ENCODE results near the gene B3GNT9.

The B3GNT9 gene, protein sequence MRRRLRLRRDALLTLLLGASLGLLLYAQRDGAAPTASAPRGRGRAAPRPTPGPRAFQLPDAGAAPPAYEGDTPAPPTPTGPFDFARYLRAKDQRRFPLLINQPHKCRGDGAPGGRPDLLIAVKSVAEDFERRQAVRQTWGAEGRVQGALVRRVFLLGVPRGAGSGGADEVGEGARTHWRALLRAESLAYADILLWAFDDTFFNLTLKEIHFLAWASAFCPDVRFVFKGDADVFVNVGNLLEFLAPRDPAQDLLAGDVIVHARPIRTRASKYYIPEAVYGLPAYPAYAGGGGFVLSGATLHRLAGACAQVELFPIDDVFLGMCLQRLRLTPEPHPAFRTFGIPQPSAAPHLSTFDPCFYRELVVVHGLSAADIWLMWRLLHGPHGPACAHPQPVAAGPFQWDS

DNA sequence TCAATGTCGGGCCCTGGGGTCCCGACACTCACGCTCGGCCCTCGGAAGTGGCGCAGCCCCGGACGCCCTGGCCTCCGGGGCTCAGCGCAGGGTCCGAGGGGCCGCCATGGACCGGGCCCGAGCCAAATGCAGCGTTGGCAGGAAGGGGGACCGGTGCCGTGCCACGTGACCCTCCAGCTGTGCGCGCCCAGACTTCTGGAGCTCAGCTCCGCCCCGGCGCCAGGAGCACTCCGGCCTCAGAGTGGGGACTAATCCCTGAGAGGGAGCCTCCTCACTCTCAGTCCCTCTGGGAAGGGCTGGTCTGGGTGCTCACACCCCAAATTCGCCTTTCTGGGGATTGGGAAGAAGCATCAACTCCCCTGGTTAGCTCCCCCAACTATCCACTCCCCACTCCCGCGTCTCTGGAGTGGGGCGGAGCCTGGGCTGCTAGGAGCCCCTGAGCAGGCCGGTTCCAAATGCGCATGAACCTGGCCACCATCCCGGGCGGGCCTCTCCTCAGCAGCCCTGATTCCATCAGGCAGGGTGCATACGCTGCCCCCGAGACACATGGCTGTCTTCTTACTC lies at the start of gene B3GNT9:
B3GNT9 (minus strand) TSS at position 166 of the 564 bp plus-strand sequence. CDS start 513 bp downstream, outside the sequence.
- peak; percentile 38 to 60 (median 47) for DNase-seq

DNA sequence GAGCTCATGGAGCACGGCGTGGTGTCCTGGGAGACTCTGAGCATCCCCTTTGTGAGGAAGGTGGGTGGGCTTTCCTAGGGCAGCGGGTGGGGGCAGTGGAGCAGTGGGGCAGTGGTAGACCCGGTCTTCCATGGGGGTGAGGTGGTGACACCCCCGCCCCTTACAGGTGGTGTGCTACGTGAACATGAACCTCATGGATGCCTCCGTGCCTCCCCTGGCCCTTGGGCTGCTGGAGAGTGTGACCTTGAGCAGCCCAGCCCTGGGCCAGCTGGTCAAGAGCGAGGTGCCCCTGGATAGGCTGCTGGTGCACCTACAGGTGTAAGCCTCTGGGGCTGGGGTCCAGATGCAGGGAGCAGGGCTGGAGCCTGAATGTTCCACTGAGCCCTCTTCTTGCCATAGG lies 49.7 kb upstream of the B3GNT9 start:
- no peak for DNase-seq

DNA sequence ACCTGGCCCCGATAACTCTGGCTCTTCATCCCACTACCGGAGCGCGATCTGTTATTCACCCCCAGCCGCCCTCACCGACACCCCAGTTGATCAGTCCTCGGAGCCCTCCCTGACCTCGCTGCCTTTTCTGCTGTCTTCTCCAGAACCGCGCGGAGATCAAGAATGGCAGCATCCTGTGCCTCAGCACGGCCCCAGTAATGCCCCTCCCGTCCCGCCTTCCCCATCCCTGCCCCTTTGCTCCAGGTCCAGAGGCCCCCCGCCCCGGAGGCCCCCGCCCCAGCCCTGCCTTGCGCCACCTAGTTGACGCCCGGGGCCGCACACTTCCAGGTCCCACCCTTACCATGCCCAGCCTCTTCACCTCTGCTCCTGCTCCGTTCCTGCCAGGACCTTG lies 49.0 kb upstream of the B3GNT9 start:
- no peak for DNase-seq

DNA sequence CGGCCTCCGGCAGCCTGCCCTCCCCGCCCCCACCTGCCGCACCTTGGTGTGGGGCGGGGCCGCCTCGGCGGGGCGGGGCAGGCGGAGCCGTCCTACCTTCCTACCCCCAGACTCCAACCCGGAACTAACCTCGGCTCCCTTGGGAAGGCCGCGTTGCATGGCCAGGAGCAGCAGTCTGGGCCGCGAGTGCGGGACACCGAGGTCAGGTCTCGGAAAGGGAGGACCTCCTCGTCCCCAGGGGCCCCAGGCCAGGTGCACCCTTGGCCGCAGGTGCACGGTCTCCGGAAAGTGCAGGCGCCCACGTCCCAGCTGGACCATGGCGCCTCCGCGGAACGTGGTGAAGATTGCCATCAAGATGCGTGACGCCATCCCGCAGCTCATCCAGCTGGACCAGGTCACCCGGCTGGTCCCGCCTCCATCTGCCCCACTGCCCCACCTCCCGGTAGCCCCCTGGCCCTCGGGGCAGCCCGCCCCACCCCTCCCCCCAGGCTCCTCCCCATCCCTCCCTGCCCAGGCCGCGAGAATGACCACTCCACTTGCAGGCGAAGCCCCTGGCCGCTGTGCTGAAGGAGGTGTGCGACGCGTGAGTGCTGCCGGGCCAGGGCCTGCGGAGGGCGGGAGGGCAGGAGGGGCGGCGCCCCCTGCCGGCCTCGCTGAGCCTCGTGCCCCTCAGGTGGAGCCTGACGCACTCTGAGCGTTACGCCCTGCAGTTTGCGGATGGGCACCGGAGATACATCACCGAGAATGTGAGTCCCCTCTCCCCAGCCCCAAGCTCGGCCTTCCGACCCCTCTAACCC lies 48.4 kb upstream of the B3GNT9 start, which contains the start of gene ELMO3:
ELMO3 (plus strand) TSS at position 121 of the 797 bp plus-strand sequence; CDS start at position 317, 196 bp downstream.
- DNase-seq: peak; percentile 16 to 39 (median 18)

DNA sequence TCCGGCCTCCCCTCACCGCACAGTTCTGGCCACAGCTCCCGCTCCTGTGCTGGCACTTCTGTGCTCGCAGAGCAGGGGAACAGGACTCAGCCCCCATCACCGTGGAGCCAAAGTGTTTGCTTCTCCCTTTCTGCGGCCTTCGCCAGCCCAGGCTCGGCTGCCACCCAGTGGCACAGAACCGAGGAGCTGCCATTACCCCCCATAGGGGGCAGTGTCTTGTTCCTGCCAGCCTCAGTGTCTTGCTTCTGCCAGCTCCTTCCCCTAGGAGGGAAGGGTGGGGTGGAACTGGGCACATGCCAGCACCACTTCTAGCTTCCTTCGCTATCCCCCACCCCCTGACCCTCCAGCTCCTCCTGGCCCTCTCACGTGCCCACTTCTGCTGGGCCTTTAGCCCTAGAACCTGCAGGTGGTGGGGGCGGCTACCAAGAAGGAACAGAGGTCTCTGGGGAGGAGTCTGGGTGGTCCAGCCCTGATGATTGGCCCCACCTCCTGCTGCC lies 47.5 kb upstream of the B3GNT9 start:
- peak in 2 of 3 experiments; percentile 12 to 33 for DNase-seq

DNA sequence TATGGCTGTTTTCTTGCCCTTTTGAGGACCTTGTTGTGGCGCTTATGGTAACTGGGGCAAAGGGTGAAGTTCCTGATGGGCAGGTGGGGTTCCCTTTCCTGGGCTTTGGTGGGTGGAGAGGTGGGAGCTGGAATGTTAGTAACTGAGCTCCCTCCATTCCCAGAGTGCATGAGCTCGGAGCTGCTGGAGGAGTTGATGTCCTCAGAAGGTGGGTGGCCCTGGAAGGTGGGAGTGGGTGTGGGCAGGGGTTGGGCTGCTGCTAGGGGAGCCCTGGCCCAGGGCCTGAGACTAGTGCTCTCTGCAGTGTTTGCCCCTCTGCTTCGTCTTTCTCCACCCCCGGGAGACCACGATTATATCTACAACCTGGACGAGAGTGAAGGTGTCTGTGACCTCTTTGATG lies 46.9 kb upstream of the B3GNT9 start:
- no peak for DNase-seq

DNA sequence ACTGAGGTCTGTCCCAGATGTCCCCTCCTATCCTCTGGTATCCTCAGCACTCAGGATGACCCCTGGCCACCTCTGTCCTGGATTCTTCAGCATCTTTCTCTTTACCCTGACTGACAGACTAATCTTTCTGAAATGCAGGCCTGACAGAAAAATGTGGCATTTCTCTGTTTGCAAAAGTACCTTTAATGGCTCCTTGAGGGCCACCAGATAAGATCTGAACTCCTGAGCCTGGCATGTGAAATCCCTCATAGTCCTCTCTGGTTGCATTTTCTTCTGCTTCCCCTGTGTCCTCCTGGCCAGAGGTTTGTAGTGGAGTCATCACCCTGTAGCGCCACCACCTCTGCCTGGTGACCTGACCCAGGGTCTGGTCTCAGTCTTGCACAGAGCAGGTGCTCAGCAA lies 46.1 kb upstream of the B3GNT9 start:
- DNase-seq: no peak

DNA sequence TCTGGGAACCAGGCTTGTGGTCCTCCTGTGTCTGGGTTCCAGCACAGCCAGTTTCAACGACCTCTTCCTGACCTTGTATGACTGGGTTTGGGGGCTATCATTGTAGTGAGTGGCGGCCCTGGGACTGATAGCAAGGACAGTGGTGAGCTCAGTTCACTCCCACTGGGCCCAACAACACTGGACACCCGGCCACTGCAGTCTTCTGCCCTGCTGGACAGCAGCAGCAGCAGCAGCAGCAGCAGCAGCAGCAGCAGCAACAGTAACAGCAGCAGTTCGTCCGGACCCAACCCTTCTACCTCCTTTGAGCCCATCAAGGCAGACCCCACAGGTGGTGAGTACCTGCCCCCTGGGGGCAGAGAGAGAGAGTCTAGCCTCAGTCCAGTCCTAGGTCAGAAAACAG lies 44.9 kb upstream of the B3GNT9 start:
- no peak for DNase-seq

DNA sequence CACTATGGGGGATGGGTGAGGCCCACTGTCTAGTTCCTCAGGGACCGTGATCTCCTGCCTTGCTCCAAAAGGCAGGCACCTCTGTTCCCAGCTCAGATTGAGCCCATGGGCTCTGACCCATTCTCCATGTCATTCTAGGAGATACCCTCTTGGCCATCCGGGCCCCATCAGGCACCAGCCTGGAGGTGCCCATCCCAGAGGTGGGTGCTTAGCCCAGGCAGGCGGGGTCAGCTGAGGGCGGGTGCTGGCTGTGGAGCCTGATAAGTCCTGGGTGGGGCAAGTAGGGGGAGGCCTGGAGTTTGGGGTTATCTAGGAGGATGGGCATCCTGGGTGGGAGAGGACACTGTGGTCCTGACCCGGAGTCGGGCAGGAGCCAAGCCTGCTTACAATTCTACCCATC lies 43.5 kb upstream of the B3GNT9 start:
- no peak for DNase-seq

DNA sequence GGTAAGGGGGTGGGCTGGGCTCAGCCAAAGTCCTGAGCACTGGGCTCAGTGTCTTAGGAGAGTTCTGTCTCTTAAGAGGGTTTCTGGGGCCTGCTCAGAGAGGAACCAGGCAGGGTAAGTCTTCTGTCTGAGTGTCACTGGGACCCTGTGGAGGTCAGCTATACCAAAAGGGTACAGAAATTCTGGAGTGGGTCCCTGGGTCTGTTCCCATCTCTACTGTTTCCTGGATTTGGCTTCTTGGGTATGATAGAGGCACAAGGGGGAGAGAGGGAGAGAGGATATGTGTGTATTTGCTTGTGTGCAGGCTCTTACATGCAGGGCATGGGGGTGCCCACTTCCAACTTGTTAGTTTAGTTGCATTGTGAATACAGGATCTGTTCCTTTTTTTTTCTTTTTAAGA lies 42.7 kb upstream of the B3GNT9 start:
- DNase-seq: no peak

DNA sequence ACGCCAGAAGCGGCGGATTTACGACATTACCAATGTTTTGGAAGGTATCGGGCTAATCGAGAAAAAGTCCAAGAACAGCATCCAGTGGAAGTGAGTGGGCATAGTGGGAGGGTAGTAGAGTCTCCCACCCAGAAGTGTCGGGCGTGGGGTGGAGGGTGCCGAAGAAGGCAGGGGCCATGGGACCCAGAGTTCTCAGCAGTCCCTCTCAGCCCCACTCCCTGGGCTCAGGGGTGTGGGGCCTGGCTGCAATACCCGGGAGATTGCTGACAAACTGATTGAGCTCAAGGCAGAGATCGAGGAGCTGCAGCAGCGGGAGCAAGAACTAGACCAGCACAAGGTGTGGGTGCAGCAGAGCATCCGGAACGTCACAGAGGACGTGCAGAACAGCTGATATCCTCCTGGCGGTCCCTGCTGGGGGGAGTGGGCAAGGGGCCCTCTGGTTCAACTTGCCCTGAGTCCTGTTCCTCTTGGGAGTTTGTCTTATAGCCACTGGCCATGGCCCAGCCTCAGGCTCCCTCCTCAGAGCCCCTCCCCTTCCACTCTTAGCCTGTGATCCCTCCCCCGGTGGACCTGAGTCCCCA lies 42.1 kb upstream of the B3GNT9 start:
- no peak for DNase-seq

DNA sequence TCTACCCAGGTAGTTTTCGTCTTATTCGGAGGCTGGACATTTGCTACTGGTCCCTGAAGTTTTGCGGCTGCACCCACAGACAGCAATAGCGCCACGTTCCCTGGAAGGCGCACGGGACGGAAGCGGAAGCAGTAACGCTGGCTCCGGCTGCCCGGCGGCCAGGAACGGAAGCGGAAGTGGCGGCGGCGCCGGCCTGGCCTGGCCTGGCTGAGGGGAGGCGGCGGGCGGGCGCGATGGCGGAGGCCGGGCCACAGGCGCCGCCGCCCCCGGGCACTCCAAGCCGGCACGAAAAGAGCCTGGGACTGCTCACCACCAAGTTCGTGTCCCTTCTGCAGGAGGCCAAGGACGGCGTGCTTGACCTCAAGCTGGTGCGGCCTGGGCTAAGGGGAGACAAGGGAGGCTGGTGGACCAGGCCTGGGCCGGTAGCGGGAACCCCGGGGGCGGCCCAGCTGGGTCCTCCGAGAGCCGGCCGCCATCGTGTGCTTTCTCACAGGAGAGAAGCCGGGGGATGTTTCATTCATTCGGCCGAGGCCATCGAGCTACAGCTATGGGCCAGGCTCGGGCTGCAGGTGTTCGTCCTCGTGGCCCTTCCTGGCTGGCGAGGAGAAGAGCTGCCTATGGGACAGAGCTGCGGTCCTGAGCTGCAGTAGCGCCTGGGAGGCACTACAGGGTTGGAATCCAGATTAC lies 41.3 kb upstream of the B3GNT9 start, which contains the start of gene E2F4:
E2F4 (plus strand) TSS at position 161 of the 687 bp plus-strand sequence; CDS start at position 234, 73 bp downstream.
- DNase-seq: peak; percentile 77 to 88 (median 79)

DNA sequence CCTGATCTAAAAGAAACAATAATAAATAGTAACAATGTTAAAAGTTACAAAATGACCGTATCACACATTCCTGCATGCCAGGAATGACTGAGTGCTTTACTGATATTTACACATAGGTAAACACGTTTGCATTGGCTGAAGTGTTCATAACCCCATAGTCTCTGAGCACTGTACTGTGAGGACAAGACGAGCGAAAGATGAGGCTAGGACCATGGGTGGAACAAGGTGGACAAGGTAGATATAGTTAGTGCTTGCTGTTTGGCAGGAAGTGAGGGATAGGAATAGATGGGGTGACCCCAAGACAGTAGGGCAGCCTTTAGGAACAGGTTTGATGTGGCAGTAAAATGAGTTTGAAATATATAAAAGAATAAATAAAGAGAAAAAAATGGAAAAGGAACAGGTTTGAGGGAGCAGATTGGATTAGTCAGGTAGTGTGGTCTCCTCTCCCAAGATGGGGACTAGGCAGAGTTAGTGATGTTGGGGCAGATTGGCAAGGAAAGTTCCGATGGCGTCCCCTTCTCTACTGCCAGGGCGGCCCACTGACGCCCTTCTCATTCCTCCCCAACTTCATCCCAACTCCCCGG lies 40.7 kb upstream of the B3GNT9 start:
- DNase-seq: no peak

DNA sequence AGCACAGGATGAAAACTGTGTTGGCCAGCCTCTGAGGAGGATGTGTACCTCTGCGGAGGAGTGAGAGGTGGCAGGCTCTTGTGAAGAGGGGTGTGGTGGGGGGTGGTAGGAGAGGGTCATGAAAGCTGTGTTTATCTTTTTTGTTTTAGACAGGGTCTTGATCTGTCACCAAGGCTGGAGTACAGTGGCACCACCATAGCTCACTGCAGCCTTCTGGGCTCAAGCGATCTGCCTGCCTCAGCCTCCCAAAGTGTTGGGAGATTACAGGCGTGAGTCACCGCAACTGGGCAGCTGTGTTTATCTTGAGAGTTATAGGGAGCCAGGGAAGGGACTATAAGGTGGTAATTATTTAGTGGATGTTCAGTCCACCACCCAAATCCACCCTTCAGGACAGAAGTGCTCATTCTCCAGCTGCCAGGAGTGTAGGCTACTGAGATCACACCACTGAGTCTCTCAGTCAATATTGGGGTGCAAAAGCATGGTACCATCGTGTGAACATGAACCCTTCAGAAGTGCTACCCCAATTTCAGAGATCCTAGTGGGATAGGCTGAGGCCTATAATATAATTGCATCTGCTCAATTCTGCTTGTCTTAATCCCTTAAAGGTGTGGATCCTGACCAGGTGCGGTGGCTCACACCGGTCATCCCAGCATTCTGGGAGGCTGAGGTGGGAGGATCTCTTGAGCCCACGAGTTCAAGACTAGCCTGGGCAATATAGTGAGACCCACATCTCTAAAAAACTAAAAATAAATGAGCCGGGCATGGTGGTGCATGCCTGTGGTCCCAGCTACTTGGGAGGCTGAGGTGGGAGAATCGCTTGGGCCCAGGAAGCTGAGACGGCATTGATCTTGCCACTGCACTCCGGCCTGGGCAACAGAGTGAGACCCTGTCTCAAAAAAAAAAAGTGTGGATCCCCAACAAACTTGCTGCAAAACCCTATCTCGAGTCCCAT lies 39.9 kb upstream of the B3GNT9 start:
- DNase-seq: peak in 1 of 3 experiments; percentile 7

DNA sequence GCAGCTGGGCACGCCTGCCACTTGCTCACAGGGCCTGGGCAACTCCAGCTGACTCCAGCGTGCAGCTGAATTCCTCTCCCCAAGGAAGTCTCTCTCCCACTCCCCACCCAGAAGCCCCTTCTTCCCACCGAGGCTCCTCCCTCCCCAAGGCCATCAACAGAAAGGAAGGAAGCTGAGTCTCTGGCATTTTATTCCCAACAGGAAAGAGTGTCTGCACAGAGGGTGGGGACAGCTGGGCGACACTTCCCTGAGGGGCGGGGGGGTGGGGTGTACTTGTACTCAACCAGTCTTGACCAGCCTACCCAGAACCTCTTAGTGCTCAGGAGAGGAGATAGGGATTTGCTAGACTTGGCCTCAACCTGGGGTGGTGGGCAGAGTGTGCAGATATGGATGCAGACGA lies 39.2 kb upstream of the B3GNT9 start, which contains the start of gene EXOC3L1:
EXOC3L1 (minus strand) TSS at position 96 of the 400 bp plus-strand sequence. CDS start 460 bp downstream, outside the sequence.
- DNase-seq: no peak

DNA sequence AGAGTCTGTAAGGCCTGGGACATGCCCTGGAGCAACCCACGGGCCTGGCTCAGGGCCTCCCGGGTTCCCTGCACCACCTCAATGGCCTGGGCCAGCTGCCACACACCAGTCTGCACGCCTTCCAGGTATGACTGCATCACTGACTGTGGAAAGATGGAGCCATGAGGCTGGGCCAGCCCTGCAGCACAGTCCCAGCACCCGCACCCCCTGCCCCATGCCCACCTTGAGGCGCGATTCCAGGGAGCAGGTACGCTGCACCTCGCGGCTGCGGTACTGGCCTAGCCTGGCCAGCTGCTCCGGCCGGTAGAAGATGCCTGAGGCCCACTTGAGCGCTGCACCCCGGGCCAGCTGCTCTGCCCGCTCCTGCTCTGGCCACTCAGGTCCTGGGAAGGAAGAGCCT lies 38.0 kb upstream of the B3GNT9 start:
- no peak for DNase-seq

DNA sequence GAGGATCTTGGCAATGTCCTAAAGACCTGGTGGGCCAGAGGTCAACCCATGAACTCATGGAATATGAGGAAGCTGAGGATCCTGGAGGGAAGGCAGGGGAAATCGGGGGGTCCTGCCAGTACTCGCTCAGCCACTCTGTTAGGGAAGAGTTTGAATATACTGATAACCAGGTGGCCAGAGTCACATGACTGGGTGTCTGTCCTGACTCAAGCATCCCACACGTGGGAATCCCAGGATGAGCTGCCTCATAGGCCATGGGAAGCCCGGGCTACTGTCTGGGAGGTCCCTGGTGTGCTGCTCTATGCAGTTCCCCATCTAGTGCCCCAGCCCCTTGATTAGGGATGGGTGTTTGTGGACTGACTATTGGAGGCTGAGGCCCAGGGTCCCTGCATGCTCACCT lies 37.5 kb upstream of the B3GNT9 start:
- no peak for DNase-seq

DNA sequence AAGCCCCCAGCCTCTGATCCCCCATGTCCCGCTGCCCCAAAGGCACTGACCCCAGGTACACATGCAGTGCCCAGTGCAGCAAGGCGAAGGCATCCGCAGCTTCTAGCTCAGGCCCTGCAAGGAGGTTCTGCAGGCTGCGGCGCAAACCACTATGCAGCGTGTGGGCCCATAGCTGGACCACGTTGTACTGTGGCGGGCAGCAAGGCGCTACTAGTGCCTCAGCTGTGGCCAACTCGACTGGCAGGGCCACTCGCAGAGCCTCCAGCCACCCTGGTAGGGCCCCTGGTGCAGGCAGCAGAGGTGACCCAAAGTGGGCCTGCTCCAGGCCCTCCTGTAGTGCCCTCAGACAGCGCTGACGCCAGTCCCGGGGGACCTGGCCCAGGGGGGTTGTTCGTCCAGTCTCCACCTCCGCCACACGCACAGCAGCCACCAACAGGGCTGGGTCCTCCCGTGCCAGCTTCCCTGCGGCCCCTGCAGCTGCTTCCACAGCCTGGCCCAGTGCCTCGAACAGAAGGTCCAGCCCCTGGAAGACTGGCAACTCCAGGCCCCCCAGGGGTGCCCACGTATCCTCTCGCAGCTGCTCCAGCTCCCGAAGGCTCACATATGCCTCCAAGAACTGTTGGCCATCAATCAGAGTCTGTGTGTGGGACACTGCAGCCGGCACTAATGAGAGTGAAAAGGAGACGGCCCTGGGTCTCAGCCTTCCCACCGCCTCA lies 36.5 kb upstream of the B3GNT9 start:
- no peak for DNase-seq

DNA sequence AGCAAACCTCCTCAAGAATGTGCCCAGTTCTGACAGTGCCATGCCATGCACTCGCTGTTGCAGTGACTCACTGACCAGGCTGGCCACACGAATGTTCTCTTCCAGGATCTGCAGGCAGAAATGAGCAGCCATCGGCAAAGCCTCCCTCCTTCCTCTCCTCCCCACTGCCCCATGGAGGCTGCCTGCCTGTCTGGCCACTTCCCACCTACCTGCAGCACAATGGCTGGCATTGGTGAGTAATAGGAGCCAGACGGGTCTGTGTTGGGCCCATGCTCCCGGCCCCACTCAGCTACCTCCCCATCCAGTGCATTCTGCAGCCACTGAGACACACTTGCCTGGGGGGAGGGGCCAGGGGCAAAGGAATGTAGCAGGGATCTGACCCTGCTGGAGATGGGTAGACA lies 35.8 kb upstream of the B3GNT9 start:
- DNase-seq: no peak

DNA sequence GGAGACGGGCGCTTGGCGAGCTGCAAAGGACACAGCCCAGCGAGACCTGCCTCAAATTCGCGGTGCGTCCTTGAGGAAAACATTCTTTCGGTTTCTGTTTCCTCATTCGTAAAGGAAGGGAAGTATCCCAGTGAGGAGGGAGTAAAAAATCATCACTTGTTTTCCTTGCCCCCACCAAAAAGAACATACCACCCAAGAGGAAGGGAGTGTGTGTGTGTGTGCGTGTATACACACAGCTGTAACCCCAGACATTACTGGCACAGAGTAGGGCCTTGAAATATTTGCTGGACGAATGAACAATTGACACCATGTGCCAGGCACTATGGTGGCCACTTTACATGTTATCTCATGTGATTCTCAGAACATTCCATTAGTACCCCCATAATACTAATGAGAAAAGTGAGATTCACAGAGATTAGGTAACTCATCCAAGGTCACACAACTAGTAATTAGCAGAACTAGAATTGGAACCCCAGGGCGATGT lies 34.9 kb upstream of the B3GNT9 start:
- DNase-seq: no peak
